SKM-1 treated with dmso at 0.1 percent for 144 hours (cell line): Measurements from ENCODE around the gene C15orf39.
"Not testable (repeated sequence)": the region's sequence is repeated elsewhere in the genome, so short reads cannot be mapped to it uniquely, and the experiment has no call there.

Source experiments
- DNase-seq: peaks from one replicate; lab custom pipeline; 2025; ENCODE audit not compliant: unreplicated experiment; lab: John Stamatoyannopoulos, UW

Gene C15orf39

GRCh38 chr15:75201616-75202250 is at the start of gene C15orf39:
Gene C15orf39 (plus strand): TSS chr15:75201882. CDS start chr15:75206049, 4,167 bp downstream.
- peak; percentile 65 for DNase-seq

DNA sequence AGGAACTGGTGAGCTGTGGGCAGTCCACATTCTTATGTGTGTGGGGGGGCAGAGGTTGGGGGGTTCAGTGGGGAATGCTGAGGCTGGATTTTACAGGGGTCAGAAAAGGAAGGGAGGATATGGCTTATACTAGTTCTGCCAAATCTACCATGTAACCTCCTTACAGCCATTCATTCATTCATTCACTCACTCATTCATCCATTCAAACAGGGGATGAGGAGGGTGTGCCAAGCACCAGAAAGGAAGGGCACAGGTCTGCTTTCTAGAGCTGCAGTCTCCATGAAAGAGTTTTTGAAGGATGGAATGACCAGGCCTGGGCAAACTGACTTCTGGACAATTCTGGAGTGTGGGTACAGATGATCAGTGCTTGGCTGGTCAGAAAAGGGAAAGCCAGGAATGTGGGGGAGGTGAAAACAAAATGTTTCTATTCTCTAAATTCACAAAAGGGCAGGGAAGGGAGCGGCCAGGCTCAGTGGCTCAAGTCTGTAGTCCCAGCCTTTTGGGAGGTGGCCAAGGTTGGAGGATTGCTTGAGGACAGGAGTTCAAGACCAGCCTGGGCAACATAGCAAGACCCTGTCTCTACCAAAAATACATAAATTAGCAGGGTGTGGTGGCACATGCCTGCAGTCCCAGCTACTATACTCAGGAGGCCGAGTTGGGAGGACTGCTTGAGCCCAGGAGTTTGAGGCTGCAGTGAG is 49.2 kb upstream of the C15orf39 start:
- no peak for DNase-seq

DNA sequence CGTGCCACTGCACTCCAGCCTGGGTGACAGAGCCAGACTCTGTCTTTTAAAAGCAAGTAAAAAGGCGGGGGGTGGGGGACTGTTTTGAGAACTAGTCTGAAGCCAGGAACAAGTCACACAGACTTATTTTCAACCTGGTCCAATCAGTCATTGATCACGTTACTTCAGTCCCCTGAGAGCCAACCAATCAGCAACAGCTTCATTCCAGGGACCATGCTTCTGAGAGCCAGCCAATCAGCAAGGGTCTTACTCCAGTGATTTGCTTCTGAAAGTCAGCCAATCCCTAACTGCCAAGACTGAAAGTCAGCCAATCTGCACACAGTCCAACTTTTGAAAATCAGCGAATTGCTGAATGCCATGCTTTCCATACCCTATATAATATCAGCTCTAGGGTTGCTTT is 48.6 kb upstream of the C15orf39 start:
- peak; percentile 97 for DNase-seq

DNA sequence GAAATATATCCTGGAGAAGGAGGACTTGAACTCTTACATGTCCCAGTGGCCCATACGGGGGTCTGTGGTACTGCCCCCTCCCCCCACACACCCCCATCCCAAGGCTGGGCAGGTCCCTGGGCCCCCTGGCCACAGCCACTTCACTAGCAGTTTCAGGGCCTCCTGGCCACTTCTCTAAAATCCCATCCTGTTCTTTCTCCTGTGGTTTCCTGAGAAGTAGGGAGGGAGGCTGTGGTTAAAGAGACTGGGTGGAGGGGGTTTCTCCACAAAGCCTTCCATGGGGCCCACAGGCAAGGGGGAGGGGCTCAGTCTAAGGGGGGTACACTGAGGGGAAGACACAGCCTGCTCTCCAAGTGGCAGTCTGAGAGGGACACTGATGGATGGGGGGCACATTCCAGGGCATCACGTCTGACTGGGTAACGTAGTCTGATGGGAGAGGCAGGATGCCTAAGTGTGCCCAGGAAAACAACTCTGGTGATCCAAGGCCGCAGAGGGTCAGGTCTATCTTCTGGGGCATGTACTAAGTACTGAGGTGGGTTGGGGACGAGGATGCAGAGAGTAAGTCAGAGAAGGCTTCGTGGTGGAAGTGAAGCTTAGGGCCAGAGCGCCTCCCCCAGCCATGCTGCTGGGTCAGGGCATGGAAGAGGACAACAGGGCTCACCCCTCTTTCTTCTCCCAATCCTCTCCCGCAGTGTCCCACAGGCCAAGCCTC is 48.0 kb upstream of the C15orf39 start:
- peak; percentile 89 for DNase-seq

GRCh38 chr15:75154461-75155062 is 47.1 kb upstream of the C15orf39 start:
- DNase-seq: no peak

DNA sequence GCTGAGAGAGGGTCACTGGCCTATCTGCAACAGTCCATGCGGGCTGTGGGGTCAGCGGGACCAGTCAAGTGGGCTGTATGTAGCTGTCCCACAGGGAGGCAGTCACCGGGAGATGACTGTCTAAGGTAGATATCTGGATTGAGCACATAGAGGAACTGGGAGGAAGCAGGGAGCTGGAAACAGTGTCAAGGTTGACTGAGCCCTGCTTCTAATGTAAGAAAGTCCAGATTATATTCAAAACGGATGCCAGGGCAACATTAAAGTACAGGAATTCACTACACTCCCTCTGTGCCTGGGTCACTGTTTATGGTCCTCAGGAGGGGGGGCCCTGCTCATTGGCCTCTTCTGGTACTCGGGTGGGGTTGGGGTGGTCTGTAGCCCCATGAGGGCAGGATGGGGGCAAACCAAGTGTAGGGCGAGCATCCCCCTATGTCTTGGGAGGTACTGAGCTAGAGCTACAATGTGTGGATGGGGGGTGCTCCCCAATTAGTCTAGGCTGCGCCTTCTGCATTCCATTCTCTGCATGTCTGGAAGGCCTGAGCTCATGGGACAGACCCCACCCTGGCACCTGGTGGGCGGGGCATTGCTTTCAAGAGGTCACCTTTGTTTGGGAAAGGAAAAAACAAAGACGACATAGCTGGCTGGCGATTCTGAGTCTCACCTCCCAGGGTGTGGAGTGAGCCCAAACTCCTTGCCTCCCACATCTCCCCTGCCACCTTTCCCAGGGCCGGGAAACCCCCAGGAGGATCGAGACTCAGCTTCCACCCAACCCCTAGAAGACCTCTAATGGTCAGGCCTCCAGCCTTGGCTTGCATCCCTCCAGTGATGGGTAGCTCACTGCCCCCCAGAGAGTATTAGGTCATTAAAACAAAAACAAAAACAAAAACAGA is 45.1 kb upstream of the C15orf39 start:
- DNase-seq: no peak

DNA sequence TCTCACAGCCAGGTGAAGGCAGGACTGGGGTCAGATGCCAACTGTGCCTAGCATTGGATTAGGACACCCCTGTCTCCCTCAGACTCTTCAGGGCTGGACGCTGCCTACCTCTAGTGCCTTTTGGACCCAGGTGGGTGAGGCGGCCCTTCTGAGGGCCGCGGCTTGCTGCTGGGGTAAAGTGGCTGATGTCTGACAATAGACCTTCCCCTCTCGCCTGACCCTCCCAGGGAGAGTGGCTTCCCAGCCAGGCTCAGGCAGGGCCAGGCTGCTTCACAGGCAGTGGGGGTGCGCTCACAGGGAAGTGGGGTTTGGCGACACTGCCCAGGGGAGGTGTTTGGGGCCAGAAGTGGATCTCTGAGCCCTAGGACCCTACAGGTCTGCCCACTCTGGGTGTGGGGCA is 43.3 kb upstream of the C15orf39 start:
- DNase-seq: no peak

GRCh38 chr15:75159244-75159643 is 42.4 kb upstream of the C15orf39 start:
- no peak for DNase-seq

GRCh38 chr15:75161106-75161916 is 40.4 kb upstream of the C15orf39 start:
- DNase-seq: peak; percentile 19

DNA sequence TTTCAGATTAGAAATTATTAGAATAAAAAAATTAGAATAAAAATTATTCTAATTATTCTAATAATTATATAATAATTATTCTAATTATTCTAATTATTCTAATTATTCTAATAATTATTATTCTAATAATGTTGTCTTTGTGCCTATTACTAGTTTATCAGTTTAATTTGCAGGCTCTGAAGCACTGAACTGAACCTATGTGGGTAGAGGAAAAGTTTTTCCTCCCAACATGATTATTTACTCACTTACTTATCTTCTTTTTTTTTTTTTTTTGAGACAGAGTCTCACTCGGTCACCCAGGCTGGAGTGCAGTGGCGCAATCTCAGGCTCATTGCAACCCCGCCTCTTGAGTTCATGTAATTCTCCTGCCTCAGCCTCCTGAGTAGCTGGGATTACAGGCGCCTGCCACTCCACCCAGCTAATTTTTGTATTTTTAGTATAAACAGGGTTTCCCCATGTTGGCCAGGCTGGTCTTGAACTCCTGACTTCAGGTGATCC is 39.7 kb upstream of the C15orf39 start:
- DNase-seq: peak; percentile 46

- no peak for DNase-seq
Observed at GRCh38 chr15:75163150-75163564, 38.5 kb upstream of the C15orf39 start.

DNA sequence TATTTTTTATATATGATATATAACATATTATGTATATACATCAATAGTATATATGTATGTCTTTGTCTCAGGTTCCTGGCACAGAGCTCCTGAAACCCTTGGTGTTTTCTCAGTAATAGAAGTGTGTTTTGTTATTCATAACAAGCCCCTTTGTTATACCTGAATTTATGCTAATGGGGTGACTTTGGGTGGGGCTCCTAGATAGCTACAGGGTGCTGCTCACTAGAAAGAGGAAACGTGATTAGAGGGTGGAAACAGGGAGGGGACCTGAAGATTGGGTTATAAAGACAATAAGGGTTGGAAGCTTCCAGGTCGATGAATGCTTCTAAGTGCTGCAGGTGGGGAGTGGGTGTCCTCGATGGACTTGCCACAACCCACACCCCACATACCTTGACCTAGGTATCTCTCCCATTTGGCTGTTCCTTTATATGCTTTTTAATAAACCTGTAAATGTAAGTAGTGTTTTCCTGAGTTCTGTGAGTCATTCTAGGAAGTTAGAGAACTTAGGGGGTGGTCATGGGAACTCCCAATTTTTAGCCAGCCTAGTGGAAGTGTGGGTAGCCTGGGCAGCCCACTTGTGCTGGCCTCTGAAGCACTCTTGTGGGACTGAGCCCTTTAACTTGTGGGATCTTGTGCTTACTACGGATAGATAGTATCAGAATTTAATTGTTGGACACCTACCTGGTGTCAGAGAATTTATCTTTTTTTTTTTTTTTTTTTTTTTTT is 36.9 kb upstream of the C15orf39 start:
- no peak for DNase-seq

DNA sequence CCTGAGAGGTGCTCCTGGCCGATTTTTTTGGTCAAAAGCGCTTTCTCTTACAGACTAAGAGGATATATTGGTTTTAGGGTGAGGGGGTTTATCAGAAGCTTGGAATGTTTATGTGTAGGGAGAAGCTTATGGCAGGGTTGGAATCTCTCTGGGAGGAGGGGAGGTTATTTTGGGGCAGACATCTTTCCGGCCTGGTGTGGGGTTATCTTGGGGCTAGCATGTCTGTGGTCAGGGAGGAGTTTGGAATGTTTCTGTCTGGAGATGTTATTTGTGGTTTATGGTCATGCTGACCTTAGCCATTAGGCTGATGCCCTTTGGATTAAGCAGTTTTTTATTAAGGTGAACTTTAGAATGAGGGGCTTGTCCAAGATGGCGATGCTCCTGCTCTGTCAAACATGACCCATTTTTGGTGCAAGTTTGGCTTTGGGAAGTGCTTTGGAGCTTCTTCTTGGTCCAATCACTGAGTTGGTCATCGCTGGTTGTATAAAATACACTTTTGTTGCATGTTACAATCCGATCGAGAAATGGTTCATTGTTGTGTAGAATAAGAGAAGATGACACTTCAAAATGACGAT is 35.1 kb upstream of the C15orf39 start:
- DNase-seq: not testable (repeated sequence)

- no peak for DNase-seq
Observed at GRCh38 chr15:75167588-75168350, 33.9 kb upstream of the C15orf39 start.

GRCh38 chr15:75168374-75168773 is 33.3 kb upstream of the C15orf39 start:
- no peak for DNase-seq

DNA sequence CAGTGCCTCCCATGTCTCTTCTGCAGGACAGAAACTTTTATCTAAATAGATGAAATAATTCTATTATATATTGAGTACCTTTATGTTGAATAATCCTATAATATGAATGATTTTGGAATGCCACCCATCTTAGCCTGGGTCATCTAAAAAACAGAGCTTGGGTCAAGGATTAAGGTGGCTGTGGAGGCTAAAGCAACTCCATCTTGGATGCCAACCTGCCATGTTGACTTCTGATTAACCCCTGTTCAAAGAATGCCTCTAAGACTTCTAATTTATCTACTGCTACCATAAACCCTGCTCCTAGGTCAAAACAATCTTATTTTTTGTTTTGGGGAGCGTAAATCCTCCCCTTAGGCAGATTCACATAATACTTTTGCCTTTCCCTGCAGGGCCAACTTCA is 31.5 kb upstream of the C15orf39 start:
- no peak for DNase-seq

GRCh38 chr15:75170711-75171341 is 30.9 kb upstream of the C15orf39 start:
- DNase-seq: no peak
